Stimulated activated CD8-positive, alpha-beta memory T cell treated with anti-CD3 and anti-CD28 coated beads, Interleukin-15, amount 100 ng/mL, for 1 hour (primary cell): ENCODE measurements around the gene SIT1.
A peak's percentile ranks its signal among the peaks of the same experiment; 100 is the strongest.
"Not testable (repeated sequence)": the region's sequence is repeated elsewhere in the genome, so short reads cannot be mapped to it uniquely, and the experiment has no call there.

Experiments
- DNase-seq: peaks from one replicate; pipeline ENCODE4 v3.0.0-alpha.2; 2020; ENCODE audit warnings: low read depth

Gene SIT1

GRCh38 chr9:35637427-35637955 lies 13.2 kb downstream of the SIT1 start:
- not testable (repeated sequence) for DNase-seq

GRCh38 chr9:35636877-35637246 lies 13.9 kb downstream of the SIT1 start:
- not testable (repeated sequence) for DNase-seq

- DNase-seq = no peak
These were observed 14.4 kb downstream of the SIT1 start for GRCh38 chr9:35636135-35636876.

- DNase-seq = no peak
These were observed 15.0 kb downstream of the SIT1 start for GRCh38 chr9:35635730-35636129.

GRCh38 chr9:35629597-35629996 lies 21.1 kb downstream of the SIT1 start:
- no peak for DNase-seq

GRCh38 chr9:35628389-35628991 lies 22.2 kb downstream of the SIT1 start:
- DNase-seq = no peak

- DNase-seq = no peak
These were observed 23.2 kb downstream of the SIT1 start for GRCh38 chr9:35627575-35627974.

GRCh38 chr9:35619800-35620158 lies 31.0 kb downstream of the SIT1 start:
- DNase-seq = no peak

- no peak for DNase-seq
These were observed 31.6 kb downstream of the SIT1 start for GRCh38 chr9:35618854-35619799.

GRCh38 chr9:35618325-35618727 lies 32.4 kb downstream of the SIT1 start, which contains the start of gene CD72:
CD72 (minus strand) TSS chr9:35618413; CDS start chr9:35618303, 110 bp downstream.
- DNase-seq = no peak

- no peak for DNase-seq
These were observed 33.2 kb downstream of the SIT1 start for GRCh38 chr9:35617548-35617947.

- peak; percentile 39 for DNase-seq
These were observed 33.9 kb downstream of the SIT1 start for GRCh38 chr9:35616681-35617459.

- no peak for DNase-seq
These were observed 34.6 kb downstream of the SIT1 start for GRCh38 chr9:35615981-35616680.

GRCh38 chr9:35612843-35613242 lies 37.9 kb downstream of the SIT1 start:
- no peak for DNase-seq

GRCh38 chr9:35612066-35612465 lies 38.7 kb downstream of the SIT1 start:
- DNase-seq = not testable (repeated sequence)

GRCh38 chr9:35611230-35611797 lies 39.4 kb downstream of the SIT1 start:
- DNase-seq = peak; percentile 27

- no peak for DNase-seq
These were observed 40.9 kb downstream of the SIT1 start for GRCh38 chr9:35609820-35610163.

- no peak for DNase-seq
These were observed 41.5 kb downstream of the SIT1 start for GRCh38 chr9:35609001-35609819.

- no peak for DNase-seq
These were observed 42.5 kb downstream of the SIT1 start for GRCh38 chr9:35608221-35608620.

GRCh38 chr9:35606726-35607125 lies 44.0 kb downstream of the SIT1 start:
- no peak for DNase-seq
